Stomach (tissue), 9 donors: Measurements from ENCODE around the gene HBA2. TPM values are rescaled to one million over a fixed set of nuclear protein-coding genes. Genes with fewer than 3 reads are reported as not detected.
"Not testable (repeated sequence)": the region's sequence is repeated elsewhere in the genome, so short reads cannot be mapped to it uniquely, and the experiment has no call there.

ENCODE experiments used
- DNase-seq, 2 donors: peaks; one replicate each; pipeline versions ENCODE4 v3.0.0 to v3.0.0-alpha.2; 2013 to 2019
- H3K27ac ChIP-seq, 5 donors: fragments of 200-600 bp in 4 of 5; sonication (generic) in 4 of 5; one replicate each; pipeline ENCODE4 v1.5.1; 2013 to 2019; ENCODE audit warnings: mild to moderate bottlenecking in 1 of 5, moderate library complexity in 1 of 5
- H3K27me3 ChIP-seq, 3 donors: fragments of 200-600 bp; sonication (generic); one replicate each; pipeline ENCODE4 v1.5.1; 2017 to 2019; ENCODE audit warnings: mixed run types in 1 of 3
- H3K36me3 ChIP-seq, 4 donors: fragments of 200-600 bp; sonication (generic); 1 replicate in 3 of 4; 2 replicates in 1 of 4; pipeline ENCODE4 v1.5.1; 2016 to 2019
- H3K4me1 ChIP-seq, 4 donors: fragments of 200-600 bp; sonication (generic); one replicate each; pipeline ENCODE4 v1.5.1; 2016 to 2019
- H3K4me3 ChIP-seq, 4 donors: fragments of 200-600 bp; sonication (generic) in 3 of 4; one replicate each; pipeline ENCODE4 v1.5.1; 2016 to 2019; ENCODE audit warnings: mild to moderate bottlenecking in 1 of 4
- H3K9me3 ChIP-seq, 4 donors: fragments of 200-600 bp; sonication (generic); one replicate each; pipeline ENCODE4 v1.5.1; 2016 to 2019
- EP300 ChIP-seq: sonication (generic); formaldehyde crosslinking; IDR thresholded peaks from one replicate; pipeline ENCODE4 v1.6.1; 2017; ENCODE audit warnings: antibody characterized with exemption
- POLR2A ChIP-seq, 4 donors: fragments of 450-650 bp; IDR thresholded peaks; one replicate each; pipeline ENCODE4 v1.6.1; 2016; ENCODE audit warnings: antibody characterized with exemption in 4 of 4, control low read depth in 2 of 4, mild to moderate bottlenecking in 1 of 4, moderate library complexity in 1 of 4
- POLR2AphosphoS5 ChIP-seq, 3 donors: sonication (generic); formaldehyde crosslinking; IDR thresholded peaks; one replicate each; pipeline ENCODE4 v1.6.1; 2016; ENCODE audit warnings: antibody characterized with exemption in 3 of 3
- WGBS, 5 donors: extraction: QIAGEN DNeasy Blood & Tissue Kit in 3 of 5; methylation state at CpG; one replicate each; pipeline versions ENCODE4 v1.1.5 to v1.1.7; 2013 to 2018; 5-methylcytosine and 5-hydroxymethylcytosine counted together
- intact Hi-C: fragments of 100-400 bp; cut with DNase I; formaldehyde crosslinking; loops from one replicate; pipeline ENCODE4 v1.15.1; 2023; ENCODE audit warnings: low total_unique reads
- polyA plus RNA-seq, 3 donors: library from polyadenylated mRNA; stranded (reverse); fragments of 200-250 nt; gene quantifications; one replicate each; pipeline ENCODE4 v1.2.3, GENCODE V29; 2013
- total RNA-seq, 5 donors: library from RNA; depleted of rRNA; stranded (reverse); fragments of >200 nt; gene quantifications; one replicate each; pipeline versions ENCODE4 v1.1.0 to v1.2.3, GENCODE V29; 2014 to 2016
- TF ChIP-seq, protein P1 (sequence below), 7 experiments: fragments of 450-650 bp in 4 of 7; fragments of 200-600 bp in 3 of 7; sonication (generic) in 3 of 7; IDR thresholded peaks; one replicate each; pipeline ENCODE4 v1.5.1; 2016 to 2019; ENCODE audit warnings: antibody characterized with exemption in 7 of 7, control low read depth in 2 of 7, mild to moderate bottlenecking in 1 of 7
- donor health status: healthy with polysubstance abuse.
- donor health status: Bipolar disorder and iron deficiency.
- donor health status: healthy.

The HBA2 gene
- total and polyA plus RNA-seq, 8 donors = 3.5 to 570 (median 18.5) TPM; not detected in 1

DNA sequence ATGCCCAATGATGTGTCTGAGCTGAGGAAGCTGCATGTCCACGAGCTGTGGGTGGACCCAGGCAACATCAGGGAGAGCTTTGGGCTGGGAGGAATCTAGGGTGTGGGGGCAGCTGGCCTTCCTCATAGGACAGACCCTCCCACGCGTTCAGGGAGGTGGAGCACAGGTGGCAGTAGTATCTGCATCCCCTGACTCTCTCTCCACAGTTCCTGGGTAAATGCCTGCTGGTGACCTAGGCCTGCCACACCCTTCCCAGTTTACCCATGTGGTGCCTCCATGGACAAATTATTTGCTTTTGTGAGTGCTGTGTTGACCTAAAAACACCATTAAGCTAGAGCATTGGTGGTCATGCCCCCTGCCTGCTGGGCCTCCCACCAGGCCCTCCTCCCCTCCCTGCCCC is 3.7 kb upstream of the HBA2 start:
- Histone ChIP-seq H3K27ac (no peak overlapping the region), H3K4me1 (peaks cover 16 to 29% (median 21%) of the 10 kb centered on the region in 4 donors), H3K9me3 (no peaks in the 10 kb centered on the region), H3K36me3 (no peaks in the 10 kb centered on the region), H3K4me3 (no peak overlapping the region), H3K27me3 (peaks cover 29 to 84% (median 69%) of the 10 kb centered on the region in 3 donors)
- 9 to 33% (median 27%) methylated on average over 1 to 3 of the region's 3 CpGs for WGBS, 5 donors
- TF ChIP-seq EP300 = no peak
- TF ChIP-seq POLR2A (IDR thresholded peaks at IDR 0.05) = no peak
- TF ChIP-seq POLR2AphosphoS5 (IDR thresholded peaks at IDR 0.05) = no peak
- TF ChIP-seq, protein P1, sequence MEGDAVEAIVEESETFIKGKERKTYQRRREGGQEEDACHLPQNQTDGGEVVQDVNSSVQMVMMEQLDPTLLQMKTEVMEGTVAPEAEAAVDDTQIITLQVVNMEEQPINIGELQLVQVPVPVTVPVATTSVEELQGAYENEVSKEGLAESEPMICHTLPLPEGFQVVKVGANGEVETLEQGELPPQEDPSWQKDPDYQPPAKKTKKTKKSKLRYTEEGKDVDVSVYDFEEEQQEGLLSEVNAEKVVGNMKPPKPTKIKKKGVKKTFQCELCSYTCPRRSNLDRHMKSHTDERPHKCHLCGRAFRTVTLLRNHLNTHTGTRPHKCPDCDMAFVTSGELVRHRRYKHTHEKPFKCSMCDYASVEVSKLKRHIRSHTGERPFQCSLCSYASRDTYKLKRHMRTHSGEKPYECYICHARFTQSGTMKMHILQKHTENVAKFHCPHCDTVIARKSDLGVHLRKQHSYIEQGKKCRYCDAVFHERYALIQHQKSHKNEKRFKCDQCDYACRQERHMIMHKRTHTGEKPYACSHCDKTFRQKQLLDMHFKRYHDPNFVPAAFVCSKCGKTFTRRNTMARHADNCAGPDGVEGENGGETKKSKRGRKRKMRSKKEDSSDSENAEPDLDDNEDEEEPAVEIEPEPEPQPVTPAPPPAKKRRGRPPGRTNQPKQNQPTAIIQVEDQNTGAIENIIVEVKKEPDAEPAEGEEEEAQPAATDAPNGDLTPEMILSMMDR (IDR thresholded peaks at IDR 0.05) = no peak
- no peak for DNase-seq
- intact Hi-C loops = no loop called here

DNA sequence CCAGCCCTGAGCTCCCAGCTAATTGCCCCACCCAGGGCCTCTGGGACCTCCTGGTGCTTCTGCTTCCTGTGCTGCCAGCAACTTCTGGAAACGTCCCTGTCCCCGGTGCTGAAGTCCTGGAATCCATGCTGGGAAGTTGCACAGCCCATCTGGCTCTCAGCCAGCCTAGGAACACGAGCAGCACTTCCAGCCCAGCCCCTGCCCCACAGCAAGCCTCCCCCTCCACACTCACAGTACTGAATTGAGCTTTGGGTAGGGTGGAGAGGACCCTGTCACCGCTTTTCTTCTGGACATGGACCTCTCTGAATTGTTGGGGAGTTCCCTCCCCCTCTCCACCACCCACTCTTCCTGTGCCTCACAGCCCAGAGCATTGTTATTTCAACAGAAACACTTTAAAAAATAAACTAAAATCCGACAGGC is 2.6 kb upstream of the HBA2 start:
- H3K27ac ChIP-seq, H3K4me3 ChIP-seq, H3K9me3 ChIP-seq, intact Hi-C loops, H3K36me3 ChIP-seq: not testable (repeated sequence)
- WGBS, 5 donors = 2 to 8% (median 3%) methylated on average over 5 of the region's 5 CpGs
- Histone ChIP-seq H3K4me1 (peaks cover 14 to 27% (median 19%) of the 10 kb centered on the region in 4 donors), H3K27me3 (peaks cover 30 to 92% (median 74%) of the 10 kb centered on the region in 3 donors)
- DNase-seq = peak in 1 of 2 donors; percentile 52

DNA sequence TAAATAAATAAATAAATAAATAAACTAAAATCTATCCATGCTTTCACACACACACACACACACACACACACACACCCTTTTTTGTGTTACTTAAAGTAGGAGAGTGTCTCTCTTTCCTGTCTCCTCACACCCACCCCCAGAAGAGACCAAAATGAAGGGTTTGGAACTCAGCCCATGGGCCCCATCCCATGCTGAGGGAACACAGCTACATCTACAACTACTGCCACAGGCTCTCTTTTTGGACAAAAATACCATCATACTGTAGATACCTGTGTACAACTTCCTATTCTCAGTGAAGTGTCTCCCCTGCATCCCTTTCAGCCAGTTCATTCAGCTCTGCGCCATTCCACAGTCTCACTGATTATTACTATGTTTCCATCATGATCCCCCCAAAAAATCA is 1.9 kb upstream of the HBA2 start:
- WGBS, 5 donors = 41 to 95% (median 61%) methylated on average over 1 of the region's 1 CpG
- H3K36me3 ChIP-seq = no peaks in the 10 kb centered on the region
- TF ChIP-seq, protein P1 (IDR thresholded peaks at IDR 0.05) = no peak
- TF ChIP-seq POLR2AphosphoS5 (IDR thresholded peaks at IDR 0.05) (no peak), POLR2A (IDR thresholded peaks at IDR 0.05) (no peak), EP300 (no peak)
- peaks cover 7 to 24% (median 14%) of the 10 kb centered on the region in 4 donors for H3K4me1 ChIP-seq
- no peak overlapping the region for H3K27ac ChIP-seq
- no peak overlapping the region for H3K4me3 ChIP-seq
- intact Hi-C loops = no loop called here
- DNase-seq = no peak
- no peaks in the 10 kb centered on the region for H3K9me3 ChIP-seq
- H3K27me3 ChIP-seq = peaks cover 30 to 92% (median 74%) of the 10 kb centered on the region in 3 donors

DNA sequence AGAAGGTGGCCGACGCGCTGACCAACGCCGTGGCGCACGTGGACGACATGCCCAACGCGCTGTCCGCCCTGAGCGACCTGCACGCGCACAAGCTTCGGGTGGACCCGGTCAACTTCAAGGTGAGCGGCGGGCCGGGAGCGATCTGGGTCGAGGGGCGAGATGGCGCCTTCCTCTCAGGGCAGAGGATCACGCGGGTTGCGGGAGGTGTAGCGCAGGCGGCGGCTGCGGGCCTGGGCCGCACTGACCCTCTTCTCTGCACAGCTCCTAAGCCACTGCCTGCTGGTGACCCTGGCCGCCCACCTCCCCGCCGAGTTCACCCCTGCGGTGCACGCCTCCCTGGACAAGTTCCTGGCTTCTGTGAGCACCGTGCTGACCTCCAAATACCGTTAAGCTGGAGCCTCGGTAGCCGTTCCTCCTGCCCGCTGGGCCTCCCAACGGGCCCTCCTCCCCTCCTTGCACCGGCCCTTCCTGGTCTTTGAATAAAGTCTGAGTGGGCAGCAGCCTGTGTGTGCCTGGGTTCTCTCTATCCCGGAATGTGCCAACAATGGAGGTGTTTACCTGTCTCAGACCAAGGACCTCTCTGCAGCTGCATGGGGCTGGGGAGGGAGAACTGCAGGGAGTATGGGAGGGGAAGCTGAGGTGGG is 657 bp downstream of the HBA2 start:
- H3K36me3 ChIP-seq, H3K4me3 ChIP-seq, DNase-seq, intact Hi-C loops, H3K9me3 ChIP-seq, H3K27ac ChIP-seq: not testable (repeated sequence)
- Histone ChIP-seq H3K4me1 (peaks cover 0 to 25% (median 12%) of the 10 kb centered on the region in 4 donors), H3K27me3 (peaks cover 14 to 86% (median 67%) of the 10 kb centered on the region in 3 donors)
- 7 to 13% (median 10%) methylated on average over 4 to 30 of the region's 44 CpGs for WGBS, 5 donors

DNA sequence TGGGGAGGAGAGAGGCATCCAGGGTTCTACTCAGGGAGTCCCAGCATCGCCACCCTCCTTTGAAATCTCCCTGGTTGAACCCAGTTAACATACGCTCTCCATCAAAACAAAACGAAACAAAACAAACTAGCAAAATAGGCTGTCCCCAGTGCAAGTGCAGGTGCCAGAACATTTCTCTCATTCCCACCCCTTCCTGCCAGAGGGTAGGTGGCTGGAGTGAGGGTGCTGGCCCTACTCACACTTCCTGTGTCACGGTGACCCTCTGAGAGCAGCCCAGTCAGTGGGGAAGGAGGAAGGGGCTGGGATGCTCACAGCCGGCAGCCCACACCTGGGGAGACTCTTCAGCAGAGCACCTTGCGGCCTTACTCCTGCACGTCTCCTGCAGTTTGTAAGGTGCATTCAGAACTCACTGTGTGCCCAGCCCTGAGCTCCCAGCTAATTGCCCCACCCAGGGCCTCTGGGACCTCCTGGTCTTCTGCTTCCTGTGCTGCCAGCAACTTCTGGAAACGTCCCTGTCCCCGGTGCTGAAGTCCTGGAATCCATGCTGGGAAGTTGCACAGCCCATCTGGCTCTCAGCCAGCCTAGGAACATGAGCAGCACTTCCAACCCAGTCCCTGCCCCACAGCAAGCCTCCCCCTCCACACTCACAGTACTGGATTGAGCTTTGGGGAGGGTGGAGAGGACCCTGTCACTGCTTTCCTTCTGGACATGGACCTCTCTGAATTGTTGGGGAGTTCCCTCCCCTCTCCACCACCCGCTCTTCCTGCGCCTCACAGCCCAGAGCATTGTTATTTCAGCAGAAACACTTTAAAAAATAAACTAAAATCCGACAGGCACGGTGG is 1.5 kb downstream of the HBA2 start:
- WGBS, 5 donors = 14 to 26% (median 21%) methylated on average over 4 to 8 of the region's 13 CpGs
- H3K27ac ChIP-seq, intact Hi-C loops, H3K36me3 ChIP-seq, H3K9me3 ChIP-seq, H3K4me3 ChIP-seq: not testable (repeated sequence)
- DNase-seq = peak; percentile 38 to 69
- peaks cover 0 to 25% (median 10%) of the 10 kb centered on the region in 4 donors for H3K4me1 ChIP-seq
- peaks cover 22 to 86% (median 67%) of the 10 kb centered on the region in 3 donors for H3K27me3 ChIP-seq
